ENCODE data around the gene KRTAP9-7.

GRCh38 chr17:41256291-41256685 is 19.2 kb upstream of the KRTAP9-7 start:
- TF ChIP-seq RAD21 (conservative IDR thresholded peaks at IDR 0.05) (no peak), CTCF (IDR thresholded peaks at IDR 0.05; ENCODE audit: poor library complexity, severe bottlenecking) (no peak), TAF1 (IDR thresholded peaks at IDR 0.05; ENCODE audit: low read depth) (no peak), EZH2 (IDR thresholded peaks at IDR 0.05; ENCODE audit: borderline replicate concordance, insufficient read depth, low read length, poor library complexity, severe bottlenecking) (no peak), POLR2AphosphoS5 (IDR thresholded peaks at IDR 0.05) (no peak), EP300 (conservative IDR thresholded peaks at IDR 0.05; ENCODE audit: poor library complexity, severe bottlenecking) (no peak), SMC3 (conservative IDR thresholded peaks at IDR 0.05; ENCODE audit: poor library complexity) (no peak)
- TF ChIP-seq, protein P1, sequence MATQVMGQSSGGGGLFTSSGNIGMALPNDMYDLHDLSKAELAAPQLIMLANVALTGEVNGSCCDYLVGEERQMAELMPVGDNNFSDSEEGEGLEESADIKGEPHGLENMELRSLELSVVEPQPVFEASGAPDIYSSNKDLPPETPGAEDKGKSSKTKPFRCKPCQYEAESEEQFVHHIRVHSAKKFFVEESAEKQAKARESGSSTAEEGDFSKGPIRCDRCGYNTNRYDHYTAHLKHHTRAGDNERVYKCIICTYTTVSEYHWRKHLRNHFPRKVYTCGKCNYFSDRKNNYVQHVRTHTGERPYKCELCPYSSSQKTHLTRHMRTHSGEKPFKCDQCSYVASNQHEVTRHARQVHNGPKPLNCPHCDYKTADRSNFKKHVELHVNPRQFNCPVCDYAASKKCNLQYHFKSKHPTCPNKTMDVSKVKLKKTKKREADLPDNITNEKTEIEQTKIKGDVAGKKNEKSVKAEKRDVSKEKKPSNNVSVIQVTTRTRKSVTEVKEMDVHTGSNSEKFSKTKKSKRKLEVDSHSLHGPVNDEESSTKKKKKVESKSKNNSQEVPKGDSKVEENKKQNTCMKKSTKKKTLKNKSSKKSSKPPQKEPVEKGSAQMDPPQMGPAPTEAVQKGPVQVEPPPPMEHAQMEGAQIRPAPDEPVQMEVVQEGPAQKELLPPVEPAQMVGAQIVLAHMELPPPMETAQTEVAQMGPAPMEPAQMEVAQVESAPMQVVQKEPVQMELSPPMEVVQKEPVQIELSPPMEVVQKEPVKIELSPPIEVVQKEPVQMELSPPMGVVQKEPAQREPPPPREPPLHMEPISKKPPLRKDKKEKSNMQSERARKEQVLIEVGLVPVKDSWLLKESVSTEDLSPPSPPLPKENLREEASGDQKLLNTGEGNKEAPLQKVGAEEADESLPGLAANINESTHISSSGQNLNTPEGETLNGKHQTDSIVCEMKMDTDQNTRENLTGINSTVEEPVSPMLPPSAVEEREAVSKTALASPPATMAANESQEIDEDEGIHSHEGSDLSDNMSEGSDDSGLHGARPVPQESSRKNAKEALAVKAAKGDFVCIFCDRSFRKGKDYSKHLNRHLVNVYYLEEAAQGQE (IDR thresholded peaks at IDR 0.05; ENCODE audit: borderline replicate concordance), result no peak
